Putamen (tissue), 1 donor: ENCODE measurements around the gene ACD.

ENCODE experiments used
- DNase-seq: peaks from one replicate; pipeline ENCODE4 v3.0.0-alpha.2; 2016; ENCODE audit warnings: low spot score

ACD gene

DNA sequence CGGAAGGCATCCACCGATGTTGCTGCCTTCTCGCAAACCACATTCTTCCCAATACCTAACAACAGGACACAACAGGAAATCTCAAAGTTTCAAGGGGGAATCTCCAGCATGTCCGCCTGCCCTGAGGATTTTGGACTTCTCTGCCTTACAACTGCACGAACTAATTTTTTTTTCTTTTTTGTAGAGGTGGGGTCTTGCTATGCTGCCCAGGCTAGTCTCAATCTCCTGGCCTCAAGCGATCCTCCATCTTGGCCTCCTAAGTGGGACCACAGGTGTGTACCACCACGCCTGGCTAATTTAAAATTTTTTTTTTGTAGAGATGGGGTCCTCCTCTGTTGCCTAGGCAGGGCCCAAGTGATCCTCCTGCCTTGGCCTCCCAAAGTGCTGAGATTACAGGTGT, 15.9 kb upstream of the ACD start:
- no peak for DNase-seq

DNA sequence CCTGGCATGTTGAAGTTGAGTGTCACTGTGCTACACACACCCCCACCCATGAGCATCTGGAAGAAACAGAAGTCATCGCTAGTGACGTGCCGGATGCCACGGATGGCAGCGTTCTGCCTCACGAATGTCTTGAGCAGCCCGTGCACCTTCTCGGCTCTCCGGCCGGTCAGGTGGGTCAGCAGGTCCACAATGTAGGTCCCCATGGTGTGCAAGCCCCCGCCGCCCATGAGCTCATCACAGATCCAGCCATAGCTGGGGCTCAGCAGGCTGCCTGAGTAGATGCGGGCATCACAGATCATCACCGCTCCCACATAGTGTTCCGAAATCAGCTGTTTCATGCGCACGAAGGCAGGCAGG, 15.5 kb upstream of the ACD start:
- no peak for DNase-seq

DNA sequence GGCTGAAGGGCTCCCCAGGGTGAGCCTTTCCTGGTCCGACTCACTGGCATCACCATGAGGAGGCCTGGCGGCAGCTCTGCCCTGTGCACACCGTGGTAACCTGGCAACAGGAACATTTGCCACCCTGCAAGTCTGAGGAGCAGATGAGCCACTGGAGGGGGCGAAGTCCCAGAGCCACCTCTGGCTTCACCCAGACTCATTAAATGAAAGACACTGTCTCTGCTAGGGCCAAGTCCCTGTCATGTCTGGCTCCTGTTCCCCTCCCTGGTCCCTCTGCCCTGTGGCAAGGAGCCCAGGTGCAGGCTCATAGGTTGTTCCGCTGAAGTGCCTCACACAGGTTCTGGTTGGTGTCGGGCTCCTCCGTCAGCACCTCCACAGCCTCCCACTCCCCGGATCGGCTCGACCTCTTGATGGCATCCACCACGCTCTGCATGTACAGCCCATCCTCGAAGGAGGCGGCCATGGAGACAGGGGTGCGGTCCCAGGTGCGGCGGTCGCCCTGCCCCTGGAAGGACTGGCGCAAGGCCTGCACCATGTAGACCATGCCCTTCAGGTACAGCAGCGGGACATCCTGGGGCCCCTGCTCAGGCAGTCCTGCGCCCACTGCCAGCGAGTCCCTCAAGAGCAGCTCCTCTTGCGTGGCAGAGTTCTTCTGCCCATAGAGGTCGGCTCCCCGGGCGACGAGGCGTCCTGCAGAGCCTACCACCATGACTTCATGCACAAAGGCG, 15.0 kb upstream of the ACD start:
- no peak for DNase-seq

DNA sequence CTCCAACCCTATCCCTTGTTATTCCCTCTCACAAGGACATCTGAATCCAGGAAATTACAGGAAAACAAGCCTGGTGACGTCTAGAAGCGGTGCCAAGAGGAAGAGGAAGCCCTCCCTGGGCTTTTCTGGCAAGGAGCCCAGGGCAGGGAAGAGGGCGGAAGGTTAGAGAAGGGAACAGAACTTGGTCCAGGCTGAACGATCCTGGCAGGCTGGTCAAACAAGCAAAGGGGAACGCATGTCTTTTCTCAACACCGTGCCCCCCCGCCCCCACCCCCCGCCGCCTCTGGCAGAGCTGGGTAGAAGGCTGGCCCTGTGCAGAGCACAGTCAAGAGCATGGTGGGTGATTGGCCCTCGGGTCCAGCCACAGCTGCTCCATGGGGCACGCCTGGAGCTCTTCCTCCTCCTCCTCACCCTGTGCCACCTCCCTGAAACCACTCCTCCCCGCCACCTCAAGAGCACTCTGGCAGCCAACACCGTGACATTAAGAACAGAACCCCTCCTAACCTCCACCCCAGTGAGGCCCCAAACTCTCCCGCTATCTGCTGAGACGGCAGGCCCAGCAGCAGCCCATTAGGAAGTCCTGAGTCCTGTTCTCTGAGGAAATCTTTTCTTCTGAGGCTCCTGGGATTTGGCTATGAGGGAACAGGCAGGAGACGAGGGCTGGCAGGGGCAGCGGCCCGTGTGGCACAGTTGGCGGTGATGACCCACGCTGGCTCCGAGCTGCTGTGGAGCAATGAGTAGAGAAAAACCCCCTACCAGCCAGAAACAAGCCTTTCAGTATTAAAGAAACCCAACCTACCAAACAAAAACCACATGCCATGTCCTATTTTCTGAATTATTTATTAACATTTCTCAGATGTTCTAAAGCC, 13.9 kb upstream of the ACD start:
- DNase-seq: no peak

DNA sequence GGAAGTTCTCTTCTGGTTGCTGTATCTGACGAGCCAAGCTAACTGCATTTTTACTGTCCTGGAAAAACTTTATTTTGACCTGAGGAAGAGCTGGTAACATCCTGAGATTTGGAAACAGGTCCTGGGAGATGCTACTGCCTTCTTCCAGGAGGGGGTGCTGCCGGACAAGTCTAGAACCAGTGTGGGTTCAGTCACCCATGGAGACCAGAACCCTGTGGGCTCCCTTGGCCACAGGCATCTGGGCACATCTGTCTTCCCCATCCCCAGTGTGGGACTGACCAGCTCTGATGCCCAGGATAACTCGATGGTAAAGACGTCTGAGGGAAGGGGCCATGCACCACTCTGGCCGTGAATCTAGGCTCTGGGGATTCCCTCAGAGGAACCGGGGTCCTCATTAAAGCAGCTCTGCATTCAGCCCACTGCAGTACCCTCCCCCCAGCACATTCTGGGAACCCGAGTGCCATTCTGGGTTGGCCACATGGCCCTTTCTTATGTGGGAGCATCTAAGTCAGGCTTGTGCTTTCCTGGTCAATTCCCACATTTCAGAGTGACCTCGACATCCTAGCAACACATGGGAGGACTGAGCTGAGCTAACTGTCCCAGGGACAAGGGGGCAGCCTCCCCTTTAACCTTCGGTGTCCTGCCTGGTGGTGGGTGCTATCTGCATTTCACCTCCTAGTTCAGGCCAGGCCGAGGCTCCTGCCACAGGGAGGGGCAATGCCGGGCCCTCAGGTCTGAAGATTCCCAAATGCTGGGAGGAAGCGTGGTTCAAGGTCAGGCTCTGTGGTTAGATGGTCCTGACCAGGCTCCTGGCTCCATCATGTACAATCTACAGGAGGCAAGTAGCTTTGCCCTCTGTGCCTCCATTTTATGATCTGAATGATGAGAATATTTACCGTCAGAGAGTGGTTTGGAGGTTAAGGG, 12.9 kb upstream of the ACD start:
- no peak for DNase-seq

DNA sequence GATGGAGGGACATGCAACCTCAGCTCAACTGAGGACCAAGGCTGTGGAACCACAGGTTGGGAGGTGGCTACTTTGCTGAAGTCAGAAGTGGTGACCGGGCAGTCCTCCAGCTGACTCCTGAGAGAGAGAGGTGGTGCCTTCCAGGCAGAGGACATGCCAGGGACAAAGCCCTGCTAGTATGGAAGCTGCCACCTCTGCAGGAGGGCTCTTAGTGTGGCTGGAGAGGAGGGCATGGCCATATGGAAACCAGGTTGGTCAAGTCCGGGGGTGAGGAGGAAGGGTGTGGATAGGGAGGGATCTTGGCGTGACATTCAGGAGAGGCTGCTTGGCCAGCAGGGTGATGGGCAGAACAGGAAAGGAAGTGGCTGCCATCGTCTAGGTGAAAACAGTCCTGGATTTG, 12.2 kb upstream of the ACD start:
- no peak for DNase-seq

DNA sequence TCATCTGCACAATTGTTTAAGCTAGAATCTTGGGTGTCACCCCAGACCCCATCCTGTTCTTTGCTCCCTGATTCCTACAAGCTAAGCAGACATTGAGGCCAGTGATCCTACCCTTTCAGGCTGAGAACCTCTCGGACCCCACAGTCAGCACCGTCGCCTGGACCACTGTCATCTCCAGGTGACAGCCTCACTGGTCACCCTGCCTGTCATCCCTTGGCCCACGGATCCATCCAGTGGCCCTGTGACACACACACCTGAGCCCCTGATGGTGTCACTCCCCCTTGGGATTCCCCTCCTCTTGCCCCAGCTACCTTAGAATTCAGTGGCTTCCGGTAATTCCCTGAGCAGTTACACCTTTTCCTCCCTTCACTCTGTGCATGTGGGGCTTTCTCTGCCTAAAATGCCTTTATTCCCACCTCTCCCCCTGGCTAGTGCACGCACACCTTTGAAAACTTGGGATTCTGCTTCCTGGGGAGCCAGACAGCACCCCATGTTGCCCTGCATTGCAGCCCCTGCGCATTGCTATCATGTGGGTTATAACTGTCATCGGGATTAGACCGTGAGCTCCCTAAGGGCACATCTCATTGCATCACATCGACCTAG, 9.5 kb upstream of the ACD start:
- no peak for DNase-seq

DNA sequence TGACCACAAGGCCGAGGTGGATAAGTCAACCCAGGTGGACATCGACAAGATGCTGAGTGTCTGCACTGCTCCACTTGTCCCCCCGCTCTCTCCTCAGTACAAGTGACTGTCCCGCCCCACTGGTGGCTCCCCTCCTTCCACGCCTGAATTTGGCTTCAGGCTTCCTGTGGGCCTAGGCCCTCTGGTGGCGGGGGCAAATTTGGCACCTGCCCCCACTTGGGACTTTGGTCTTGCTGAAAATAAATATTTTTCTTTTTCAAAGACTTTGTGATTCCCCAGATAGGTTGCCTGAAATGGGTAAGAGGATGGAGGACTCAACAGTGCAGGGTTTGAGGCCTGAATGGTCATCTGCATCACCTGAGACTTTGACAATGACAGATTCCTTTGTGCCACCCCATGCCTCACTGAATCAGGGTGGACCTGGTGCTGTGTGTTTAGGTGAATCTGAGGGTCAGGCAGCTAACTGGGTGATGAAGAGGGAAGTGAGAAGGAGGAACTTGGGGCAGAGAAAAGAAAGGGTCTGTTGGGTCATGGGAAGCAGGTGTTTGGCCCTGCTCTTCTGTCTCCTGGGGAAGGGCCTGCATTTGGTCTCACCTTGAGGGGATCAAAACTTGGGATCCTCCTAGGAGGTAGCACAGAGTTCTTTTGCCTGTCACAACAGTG, 8.6 kb upstream of the ACD start:
- DNase-seq: no peak

DNA sequence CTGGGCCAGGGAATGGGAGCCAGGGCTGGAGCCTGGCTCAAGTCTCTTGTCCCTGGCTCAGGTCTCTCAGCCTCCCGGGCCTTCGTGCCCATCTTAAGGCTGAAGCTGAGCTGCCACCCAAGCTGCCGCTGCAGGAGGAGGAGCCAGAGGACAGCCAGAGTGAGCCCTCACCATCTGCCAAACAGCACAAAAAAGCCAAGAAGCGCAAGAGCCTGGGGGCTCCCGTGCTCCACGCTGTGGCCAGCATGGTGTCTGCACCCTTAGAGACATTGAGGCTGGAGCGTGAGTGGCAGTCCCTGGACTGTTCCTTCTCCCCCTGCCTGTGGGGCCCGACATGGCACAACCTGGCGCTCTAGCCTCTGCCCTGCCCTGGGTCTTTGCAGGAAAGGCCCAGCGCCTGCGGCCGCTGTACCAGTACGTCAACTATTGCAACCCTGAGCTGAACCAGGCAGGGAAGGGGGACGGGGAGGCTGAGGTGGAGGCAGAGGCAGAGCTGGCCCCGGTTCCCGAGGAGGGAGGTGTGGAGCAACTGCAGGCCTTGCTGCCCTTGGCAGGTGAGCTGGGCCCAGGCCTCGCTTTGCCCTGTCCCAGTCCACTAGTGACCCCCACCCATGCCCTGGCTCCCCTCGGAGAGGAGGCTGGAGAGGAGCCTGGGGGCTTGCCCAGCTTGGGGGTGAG, 7.9 kb upstream of the ACD start:
- peak; percentile 87 for DNase-seq

DNA sequence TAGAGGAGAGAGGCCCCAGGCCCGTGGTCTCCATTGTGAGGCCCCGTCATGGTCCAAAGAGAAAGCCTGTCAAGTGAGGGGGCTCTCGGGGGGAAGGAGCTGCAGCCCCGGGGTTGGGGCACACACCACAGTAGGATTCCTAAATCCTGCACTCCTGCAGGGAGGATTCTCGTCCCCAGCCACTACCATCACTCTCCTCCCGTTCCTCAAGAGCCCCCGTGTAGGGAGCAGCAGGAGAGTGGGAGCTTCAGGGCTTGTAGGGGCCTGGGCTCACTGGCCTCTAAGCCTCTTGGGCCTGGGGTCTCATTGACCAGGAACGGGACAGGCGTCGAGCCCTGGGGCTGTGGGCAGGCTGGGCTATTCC, 7.4 kb upstream of the ACD start:
- no peak for DNase-seq

DNA sequence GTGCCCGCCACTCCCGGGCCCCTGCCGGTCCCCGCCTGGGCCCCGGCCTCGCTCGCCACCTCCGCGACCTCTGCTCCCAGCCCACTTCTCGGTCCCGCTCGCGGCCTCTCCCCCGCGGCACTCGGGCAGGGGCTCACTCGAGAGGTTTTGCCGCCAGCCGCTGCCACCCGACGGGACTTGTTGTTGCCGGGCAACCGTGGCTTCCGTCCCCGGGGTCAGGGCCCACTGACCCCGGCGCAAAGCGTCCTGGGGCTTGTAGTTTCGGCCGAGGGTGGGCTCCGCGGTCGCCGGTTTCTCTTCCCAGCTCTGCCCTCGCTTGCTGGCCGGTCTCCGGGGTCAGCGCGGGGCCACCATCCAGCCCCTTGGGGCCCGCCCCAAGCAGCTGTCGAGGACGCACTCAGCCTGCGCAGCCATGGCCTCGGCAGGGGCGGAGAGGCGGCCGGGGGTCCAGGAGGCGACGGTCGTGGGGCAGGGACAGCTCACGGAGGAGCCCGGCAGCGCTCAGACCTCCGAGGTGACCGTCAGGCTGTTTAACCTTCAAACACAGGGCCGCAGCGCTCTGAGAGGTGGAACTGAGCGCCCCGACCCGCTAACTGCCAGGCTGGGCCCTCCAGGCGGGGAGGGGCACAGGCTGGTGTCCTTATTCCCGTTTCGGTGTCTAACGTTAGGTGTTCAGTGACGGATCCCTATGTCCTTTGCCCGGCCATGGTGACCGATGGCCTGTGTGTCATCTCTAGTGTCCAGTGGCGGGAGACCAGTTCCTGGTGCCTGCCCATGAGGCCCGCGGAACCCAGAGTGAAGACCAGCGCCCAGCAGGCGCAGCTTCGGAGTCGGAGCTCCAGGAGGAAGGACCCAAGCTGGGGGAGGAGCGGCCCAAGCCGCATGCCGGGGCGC, 6.7 kb upstream of the ACD start, which contains the start of the genes C16orf86 and ENKD1:
TSS of gene C16orf86 (plus strand) at position 256 of the 894 bp plus-strand sequence. CDS start at position 413, 157 bp downstream.
TSS of gene ENKD1 (minus strand) at position 192 of the 894 bp plus-strand sequence. CDS start 308 bp downstream, outside the sequence.
- DNase-seq: peak; percentile 82

DNA sequence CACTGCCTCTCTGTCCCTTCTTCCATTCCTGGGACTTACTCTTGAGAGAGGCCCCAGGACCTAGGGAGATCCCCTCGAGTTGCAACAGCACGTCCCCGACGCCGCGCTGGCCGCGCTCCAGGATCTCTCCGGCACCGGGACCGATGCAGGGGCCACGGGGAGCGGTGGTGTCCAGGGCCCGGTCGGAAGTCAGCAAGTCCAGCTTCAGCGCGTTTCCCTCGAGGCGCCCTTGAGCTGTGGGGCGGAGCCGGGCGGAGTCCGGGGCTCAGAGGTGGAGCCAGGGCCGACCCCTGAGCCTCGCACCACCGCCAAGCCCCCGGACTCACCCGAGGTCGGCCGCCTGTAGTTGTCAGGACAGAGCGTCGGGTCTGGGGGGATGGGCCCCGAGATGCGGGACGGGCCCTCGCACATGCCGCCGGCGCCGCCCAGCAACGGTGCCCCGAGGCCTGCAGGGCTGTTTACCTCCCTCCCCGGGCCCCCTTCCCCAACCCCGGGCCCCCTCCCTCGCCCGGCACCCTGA, 6.0 kb upstream of the ACD start:
- DNase-seq: no peak

DNA sequence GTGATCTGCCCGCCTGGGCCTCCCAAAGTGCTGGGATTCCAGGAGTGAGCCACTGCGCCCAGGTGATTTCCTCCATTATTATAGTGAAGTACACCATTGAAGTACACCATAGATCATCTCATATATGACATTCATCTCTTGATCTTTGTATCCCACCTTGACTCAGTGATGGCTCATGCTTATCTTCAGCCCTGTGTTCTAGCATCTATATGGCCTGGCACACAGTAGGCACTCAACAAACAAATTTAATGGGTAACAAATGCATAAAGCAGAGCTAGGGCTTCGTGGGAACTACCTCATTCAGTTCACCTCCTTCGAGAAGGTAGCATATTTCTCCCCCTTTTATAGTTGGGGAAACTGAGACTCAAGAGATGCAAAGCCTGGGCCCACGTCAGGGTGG, 5.5 kb upstream of the ACD start:
- DNase-seq: no peak

DNA sequence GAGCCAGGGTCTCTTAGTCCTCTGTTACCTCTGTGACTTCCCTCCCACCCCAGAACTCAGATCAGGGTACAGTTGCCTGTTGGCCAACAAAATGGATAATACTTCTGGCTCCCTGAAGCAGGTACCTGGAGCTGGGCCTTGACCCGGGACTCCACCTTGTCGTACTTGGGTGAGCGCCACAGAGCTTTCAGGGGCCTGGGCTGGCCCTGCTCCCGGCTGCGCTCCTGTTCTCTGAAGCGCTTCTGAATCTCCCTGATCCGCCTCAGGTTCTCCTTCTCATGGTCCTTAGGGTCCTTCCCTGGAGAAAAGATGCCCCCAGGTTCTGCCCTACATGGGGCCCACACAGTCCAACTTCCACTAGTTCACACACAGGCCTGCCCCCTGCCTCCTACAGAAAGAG, 4.8 kb upstream of the ACD start:
- no peak for DNase-seq

DNA sequence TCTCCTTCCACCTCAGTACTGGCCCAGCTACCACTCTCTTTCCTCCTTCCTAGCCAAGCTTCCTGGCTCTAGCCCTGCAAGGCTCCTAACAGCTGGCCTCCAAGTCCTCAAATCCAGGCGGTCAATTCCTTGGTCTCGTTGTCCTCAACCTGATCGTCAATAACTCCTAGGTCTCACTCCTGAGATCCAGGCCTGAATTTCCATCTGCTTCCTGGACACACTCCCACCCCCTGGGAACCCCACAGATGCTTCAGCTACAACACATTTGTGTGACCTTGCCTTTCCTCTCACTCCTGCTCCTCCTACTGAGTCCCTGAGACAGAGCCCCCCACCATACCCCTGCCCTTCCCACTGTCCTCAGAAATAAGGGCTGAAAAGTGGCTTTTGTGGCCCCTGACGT, 4.2 kb upstream of the ACD start:
- DNase-seq: no peak

DNA sequence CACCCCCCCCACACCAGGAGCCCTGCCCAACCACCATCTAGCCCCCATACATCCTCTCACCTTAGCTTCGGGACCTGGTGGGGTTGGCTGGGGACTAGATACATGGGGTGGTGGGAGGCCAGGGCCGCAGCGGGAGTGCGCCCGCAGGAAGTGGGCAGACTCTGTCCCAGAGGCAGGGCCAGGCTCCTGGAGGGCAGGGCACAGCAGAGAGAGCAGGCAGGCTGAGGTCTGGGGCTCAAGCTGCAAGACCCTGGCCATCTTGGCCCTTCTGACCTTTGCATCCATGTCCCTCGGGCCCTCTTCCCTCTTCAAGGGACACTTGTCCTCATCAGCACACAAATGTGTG, 3.8 kb upstream of the ACD start:
- no peak for DNase-seq

DNA sequence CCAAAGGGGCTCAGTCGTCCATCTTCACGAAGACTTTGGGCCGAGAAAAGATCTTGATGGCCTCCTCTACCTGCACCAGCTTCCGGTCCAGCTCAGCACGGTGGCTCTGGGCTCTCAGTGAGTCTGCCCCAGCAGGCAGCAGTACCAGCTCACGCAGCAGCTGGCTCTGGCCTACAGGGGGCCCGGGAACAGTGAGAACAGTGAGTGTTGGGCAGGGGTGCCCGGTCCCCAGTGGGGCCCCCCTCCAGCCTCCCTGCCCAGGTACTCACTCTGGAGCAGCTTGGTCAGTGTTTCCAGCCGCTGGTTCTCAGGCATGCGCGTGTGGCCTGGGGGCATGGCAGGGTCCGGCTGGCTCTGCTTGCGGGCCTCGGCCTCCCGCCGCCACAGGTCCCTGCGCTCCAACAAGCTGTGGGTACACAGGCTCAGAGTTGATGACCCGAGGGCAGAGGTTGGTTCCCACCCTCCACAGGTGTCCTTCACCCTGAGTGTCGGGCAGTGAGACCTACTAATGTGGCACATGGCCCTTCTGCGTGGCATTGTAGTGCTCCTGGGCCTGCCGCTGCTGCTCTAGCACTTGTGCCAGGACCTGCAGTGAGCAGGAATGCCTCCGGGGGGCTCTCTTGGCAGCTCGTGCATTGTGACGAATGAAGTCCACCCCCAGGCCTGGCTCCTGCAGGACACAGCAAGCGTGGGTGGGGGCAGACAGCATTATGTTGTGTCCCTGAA, 3.3 kb upstream of the ACD start:
- no peak for DNase-seq

DNA sequence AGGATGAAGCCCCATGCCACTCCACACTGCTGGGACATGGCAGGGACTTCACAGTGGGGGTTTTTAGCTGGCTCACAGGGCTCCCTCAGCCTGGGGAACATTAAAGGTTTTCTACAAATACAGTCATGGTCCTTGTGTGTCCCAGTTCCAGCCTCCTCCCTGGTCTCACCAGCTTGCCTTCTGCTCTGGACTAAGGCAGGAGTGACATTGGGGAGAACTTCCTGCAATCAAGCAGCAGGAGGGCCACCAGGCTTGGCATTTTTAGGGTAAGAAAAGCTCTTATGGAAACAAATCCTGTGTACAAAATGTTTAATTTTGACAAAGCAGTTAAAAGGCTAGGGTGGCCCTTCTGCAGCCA, 2.6 kb upstream of the ACD start:
- no peak for DNase-seq
